SHP77 treated with DMSO at 0.1 percent for 48 hours (cell line): ENCODE data around the gene KNCN.

Experiments
- DNase-seq: peaks from one replicate; lab custom pipeline; 2025; lab: John Stamatoyannopoulos, UW

The KNCN gene

GRCh38 chr1:46551597-46552095, at the start of gene KNCN:
Gene KNCN, minus strand, starts transcription at chr1:46551647. Its CDS starts 432 bp downstream, at chr1:46551215.
- DNase-seq = no peak

DNA sequence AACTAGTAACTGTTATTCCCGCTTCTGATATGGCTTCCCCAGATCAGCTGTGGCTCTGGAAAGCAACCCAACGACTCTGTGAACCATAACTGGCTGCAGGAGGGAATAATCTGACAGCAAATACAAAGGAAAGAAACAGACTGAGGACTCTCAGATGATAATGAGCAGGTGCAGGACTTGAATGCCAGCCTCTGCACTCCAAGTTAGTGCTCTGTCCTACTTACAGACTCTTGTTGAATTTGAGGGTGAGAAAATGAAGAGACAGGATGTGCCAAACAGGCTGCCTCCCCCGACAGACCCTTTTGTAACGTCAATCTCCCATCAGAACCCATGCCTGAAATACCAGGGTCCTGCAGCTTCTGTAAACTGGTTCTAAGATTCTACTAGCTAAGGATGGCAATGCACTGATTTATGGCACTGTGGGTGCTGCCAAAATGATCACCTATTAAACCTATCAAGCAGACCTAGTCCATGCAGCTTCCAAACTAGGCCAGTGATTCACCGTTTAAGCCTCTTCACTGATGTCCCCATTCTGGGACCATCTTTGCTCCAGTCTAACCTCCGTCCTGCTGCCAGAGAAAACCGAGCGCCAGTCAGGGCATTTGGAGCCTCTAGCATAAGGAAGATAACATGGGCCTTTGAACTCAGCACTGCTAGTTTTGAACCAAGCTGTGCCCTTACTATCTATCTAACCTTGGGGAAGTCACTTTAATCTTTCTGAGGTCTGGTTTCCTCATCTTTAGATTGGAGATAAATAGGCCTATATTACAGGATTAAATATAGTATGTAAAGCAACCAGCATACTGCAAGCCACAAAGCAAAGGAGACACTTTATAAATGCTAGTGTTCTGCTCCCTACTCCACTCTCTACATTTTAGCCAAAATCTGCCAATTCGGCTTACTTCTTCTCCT, 47.9 kb upstream of the KNCN start:
- no peak for DNase-seq

GRCh38 chr1:46596846-46597245, 45.4 kb upstream of the KNCN start:
- no peak for DNase-seq

GRCh38 chr1:46596036-46596435, 44.6 kb upstream of the KNCN start:
- no peak for DNase-seq

GRCh38 chr1:46595127-46595526, 43.7 kb upstream of the KNCN start:
- no peak for DNase-seq

- no peak for DNase-seq
Measured at GRCh38 chr1:46594063-46594462, 42.6 kb upstream of the KNCN start.

DNA sequence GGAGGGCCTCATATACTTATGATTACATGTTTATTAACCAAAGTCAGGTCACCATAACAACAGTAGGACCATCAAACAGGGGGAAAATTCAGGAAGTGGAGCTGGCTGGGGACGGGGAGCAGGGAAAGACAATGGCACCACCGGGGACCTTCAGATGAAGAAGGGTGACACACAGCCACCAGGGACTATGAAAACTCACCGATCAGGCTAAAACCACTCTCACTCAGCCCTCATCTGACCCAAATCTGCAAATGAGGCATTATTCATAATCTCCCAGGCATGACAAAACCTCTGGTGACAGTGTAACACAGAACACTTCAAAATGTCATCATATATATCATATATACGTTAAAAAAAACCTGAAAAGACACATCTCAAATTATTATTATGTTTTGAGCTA, 41.4 kb upstream of the KNCN start:
- no peak for DNase-seq

DNA sequence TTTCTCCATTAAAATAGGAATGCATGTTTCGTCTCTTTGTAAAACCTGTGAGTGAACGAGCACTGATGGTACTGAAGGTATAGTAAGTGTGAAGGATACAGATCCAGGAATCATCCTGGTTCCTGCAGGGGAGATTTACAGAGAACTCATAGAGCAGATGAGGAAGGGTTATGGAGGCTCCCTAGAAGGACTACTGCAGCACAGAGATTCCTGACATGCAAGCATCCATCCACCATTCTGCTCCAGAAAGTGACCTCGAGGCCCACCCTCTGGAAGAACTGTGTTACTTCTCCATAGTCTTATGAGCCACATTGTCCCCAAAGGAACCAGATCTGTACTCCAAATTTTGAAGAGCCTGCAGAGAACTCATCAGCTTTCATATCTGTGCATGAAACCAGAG, 38.1 kb upstream of the KNCN start:
- no peak for DNase-seq

- DNase-seq = no peak
Measured at GRCh38 chr1:46587069-46587468, 35.6 kb upstream of the KNCN start.

- no peak for DNase-seq
Measured at GRCh38 chr1:46585312-46585938, 34.0 kb upstream of the KNCN start.

DNA sequence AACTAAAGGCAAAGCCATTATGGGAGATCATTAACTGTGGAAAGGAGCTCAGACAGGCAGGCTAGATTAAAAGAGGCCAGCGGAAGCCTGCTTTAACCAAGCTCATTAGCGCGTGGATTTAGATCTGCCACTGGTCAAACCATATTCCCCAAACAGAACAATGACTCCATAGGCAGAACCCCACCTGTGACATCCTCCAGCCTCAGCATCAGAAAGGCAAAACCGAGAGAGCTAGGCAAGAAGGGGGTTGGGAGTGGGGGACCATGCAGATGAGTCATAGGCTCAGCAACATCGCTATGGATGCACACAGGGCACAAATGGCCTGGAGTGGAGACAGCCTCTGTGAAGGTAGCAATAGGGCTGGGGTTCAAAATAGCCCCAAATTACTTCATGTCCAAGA, 32.0 kb upstream of the KNCN start:
- no peak for DNase-seq

- DNase-seq = no peak
Measured at GRCh38 chr1:46582972-46583371, 31.5 kb upstream of the KNCN start.

GRCh38 chr1:46581681-46582455, 30.4 kb upstream of the KNCN start:
- no peak for DNase-seq

GRCh38 chr1:46580140-46580903, 28.9 kb upstream of the KNCN start:
- no peak for DNase-seq

DNA sequence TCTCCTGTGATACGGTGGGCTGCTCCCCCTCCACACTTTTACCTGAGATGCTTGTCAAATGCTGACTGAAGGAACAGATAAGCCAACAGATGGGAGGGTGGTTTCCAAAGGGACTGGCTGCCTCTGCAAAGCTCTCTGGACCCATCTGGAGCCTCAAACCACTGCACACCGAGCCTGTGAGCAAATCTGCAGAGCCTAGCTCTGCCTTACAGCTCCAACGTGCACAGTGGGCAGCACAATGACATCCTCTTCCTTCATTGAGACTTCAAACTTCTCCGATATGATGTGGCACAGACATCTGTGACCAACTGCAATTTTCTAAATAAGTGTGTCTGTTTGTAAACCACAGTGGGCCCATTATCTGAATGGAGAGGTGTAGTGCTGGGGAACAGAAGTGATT, 26.2 kb upstream of the KNCN start:
- DNase-seq = no peak

- DNase-seq = no peak
Measured at GRCh38 chr1:46576596-46576995, 25.1 kb upstream of the KNCN start.

DNA sequence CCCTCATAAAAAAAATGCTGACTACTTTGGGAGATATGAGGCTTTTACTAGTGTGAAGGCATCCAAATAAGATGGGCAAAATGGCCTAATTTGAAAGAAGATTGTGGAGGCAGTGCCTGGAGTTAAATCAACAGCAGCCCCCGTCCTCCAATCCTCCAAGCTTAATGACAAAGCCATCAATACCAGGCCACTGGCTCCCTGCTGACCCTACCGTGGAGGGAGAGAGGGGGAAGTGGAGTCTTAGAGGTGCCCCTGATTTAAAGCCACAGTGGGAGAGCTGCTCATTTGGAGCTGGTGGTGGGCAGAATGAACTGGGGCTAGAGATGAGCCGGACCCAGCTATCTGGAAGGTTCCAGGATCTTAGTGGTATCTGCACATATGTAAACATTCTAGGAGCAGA, 24.3 kb upstream of the KNCN start:
- DNase-seq = no peak

GRCh38 chr1:46575300-46575699, 23.9 kb upstream of the KNCN start:
- no peak for DNase-seq

GRCh38 chr1:46571691-46572225, 20.3 kb upstream of the KNCN start:
- no peak for DNase-seq

DNA sequence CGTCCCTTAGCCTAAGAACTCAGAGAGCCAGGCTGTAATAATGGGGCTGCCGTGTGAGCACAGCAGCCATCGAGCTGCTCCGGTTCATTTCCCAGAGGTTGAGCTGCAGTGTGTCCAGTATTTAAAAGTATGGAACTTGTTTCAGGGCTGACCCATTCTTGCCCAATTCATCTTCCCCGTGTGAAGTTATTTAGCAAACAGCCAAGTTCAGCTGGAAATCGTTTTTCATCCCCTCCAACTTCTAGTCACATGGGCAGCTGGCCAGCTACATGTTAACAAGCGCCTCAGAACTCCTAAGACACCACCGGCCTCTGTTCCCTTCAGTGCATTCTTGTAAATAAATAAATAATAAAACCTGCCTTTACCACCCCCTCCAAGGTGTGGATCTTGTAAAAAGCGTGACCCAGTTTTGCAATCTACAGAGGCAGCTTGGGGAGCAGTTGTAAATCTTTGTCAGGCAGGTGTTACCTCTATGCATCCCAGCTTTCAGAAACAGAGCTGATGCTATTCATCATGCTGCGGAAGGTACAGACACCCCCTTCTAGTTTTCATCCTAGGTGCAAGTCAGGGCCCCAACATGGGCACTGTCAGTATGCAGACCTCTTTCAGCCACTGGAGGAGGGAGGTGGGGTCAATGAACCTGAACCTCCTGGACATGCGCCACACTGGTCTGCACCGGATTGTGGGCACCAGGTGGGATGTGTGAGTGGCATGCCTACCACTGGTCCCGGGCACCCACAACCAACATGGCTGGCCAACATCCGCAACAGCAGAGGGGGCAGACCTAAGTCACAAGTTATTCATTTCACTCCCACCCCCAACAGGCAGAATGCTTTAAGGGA, 18.7 kb upstream of the KNCN start:
- no peak for DNase-seq

DNA sequence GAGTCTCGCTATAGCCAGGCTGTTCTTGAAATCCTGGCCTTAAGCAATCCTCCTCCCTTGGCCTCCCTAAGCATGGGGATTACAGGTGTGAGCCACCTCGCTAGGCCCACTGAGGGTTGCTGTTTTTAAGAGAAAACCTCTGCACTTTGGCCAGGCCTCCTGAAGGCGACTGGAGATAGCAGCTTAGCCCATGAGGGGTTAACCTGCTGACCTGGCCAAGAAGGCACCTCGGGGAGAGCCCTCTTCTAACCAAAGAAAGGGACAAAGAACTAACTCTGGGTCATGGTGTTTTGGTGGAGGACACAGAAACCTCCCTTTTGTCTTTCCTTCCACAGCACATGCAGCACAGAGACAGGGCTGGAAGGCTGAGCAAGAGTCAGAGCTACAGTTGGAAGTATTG, 17.7 kb upstream of the KNCN start:
- no peak for DNase-seq
